Hepatocyte (in vitro differentiated cells): ENCODE data around the gene ABCA13.

ENCODE experiments used
- EZH2 ChIP-seq: fragments of 200-600 bp; sonication (generic); IDR thresholded peaks from 2 replicates; pipeline ENCODE4 v1.6.1; 2016; ENCODE audit warnings: antibody characterized with exemption, mild to moderate bottlenecking, borderline replicate concordance
- EZH2phosphoT487 ChIP-seq: fragments of 200-600 bp; sonication (generic); IDR thresholded peaks from one replicate; pipeline ENCODE4 v1.6.1; 2018; ENCODE audit warnings: antibody characterized with exemption, mild to moderate bottlenecking, low read depth, moderate library complexity; ENCODE audit not compliant: unreplicated experiment, severe bottlenecking
- TF ChIP-seq, protein P1 (sequence below): fragments of 200-600 bp; sonication (generic); IDR thresholded peaks from 2 replicates; pipeline ENCODE4 v1.5.1; 2016; ENCODE audit warnings: antibody characterized with exemption, mild to moderate bottlenecking; ENCODE audit not compliant: poor library complexity

DNA sequence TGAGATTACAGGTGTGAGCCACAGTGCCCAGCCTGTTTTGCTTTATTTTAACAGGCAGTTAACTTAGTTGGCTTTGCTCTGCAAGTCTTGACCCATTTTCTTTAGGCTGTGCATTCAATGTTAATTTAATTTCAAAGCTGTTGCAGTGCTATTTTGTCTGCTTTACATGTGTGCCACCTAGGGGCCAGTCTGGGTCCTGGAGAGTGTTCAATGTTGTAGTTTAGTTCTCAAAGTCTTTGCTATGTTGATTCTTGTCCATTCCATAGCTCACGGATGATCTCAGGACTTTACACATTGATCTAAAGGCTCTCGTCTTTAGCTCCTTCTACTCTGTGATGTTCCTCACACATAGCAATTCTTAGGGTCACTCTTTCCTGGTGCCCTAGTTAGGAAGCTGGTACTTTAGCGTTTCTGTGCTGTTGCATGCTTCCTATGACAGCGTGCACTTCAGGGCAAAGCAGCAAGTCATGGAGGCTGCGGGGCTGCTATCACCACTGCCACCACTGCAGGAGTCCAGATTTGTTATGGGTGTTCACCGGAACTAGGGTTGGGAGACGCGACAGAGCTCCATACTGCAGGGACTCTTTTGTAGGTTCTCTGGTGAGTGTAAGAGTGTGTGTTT lies 16.4 kb upstream of the ABCA13 start:
- TF ChIP-seq, protein P1, sequence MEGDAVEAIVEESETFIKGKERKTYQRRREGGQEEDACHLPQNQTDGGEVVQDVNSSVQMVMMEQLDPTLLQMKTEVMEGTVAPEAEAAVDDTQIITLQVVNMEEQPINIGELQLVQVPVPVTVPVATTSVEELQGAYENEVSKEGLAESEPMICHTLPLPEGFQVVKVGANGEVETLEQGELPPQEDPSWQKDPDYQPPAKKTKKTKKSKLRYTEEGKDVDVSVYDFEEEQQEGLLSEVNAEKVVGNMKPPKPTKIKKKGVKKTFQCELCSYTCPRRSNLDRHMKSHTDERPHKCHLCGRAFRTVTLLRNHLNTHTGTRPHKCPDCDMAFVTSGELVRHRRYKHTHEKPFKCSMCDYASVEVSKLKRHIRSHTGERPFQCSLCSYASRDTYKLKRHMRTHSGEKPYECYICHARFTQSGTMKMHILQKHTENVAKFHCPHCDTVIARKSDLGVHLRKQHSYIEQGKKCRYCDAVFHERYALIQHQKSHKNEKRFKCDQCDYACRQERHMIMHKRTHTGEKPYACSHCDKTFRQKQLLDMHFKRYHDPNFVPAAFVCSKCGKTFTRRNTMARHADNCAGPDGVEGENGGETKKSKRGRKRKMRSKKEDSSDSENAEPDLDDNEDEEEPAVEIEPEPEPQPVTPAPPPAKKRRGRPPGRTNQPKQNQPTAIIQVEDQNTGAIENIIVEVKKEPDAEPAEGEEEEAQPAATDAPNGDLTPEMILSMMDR, result peak; percentile 73
- TF ChIP-seq EZH2phosphoT487 (no peak), EZH2 (no peak)
